Measurements from ENCODE around the gene ZMYM4.

ZMYM4 gene

DNA sequence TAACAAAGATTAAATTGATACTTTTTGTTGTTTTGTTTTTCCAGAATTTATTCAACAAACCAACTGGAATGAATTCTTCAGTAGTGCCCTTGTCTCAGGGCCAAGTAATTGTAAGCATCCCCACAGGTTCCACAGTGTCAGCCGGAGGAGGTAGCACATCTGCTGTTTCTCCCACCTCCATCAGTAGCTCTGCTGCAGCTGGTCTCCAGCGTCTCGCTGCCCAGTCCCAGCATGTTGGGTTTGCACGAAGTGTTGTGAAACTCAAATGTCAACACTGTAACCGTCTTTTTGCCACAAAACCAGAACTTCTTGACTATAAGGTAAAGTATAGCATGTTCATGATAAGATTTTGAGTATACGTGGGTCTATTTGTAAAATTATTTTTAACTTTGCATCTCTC, 118.5 kb downstream of the ZMYM4 start:
- H3K4me3 ChIP-seq (ENCODE audit: low read depth, low read length): no peak overlapping the region
- TF ChIP-seq POLR2A (IDR thresholded peaks at IDR 0.05; ENCODE audit: extremely low read depth, insufficient read length) (no peak), MYC (IDR thresholded peaks at IDR 0.05; ENCODE audit: low read depth, low read length) (no peak)
- TF ChIP-seq, protein P1, sequence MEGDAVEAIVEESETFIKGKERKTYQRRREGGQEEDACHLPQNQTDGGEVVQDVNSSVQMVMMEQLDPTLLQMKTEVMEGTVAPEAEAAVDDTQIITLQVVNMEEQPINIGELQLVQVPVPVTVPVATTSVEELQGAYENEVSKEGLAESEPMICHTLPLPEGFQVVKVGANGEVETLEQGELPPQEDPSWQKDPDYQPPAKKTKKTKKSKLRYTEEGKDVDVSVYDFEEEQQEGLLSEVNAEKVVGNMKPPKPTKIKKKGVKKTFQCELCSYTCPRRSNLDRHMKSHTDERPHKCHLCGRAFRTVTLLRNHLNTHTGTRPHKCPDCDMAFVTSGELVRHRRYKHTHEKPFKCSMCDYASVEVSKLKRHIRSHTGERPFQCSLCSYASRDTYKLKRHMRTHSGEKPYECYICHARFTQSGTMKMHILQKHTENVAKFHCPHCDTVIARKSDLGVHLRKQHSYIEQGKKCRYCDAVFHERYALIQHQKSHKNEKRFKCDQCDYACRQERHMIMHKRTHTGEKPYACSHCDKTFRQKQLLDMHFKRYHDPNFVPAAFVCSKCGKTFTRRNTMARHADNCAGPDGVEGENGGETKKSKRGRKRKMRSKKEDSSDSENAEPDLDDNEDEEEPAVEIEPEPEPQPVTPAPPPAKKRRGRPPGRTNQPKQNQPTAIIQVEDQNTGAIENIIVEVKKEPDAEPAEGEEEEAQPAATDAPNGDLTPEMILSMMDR (IDR thresholded peaks at IDR 0.05; ENCODE audit: low read depth, low read length): no peak
- peak; percentile 70 for DNase-seq (ENCODE audit: low read depth)

DNA sequence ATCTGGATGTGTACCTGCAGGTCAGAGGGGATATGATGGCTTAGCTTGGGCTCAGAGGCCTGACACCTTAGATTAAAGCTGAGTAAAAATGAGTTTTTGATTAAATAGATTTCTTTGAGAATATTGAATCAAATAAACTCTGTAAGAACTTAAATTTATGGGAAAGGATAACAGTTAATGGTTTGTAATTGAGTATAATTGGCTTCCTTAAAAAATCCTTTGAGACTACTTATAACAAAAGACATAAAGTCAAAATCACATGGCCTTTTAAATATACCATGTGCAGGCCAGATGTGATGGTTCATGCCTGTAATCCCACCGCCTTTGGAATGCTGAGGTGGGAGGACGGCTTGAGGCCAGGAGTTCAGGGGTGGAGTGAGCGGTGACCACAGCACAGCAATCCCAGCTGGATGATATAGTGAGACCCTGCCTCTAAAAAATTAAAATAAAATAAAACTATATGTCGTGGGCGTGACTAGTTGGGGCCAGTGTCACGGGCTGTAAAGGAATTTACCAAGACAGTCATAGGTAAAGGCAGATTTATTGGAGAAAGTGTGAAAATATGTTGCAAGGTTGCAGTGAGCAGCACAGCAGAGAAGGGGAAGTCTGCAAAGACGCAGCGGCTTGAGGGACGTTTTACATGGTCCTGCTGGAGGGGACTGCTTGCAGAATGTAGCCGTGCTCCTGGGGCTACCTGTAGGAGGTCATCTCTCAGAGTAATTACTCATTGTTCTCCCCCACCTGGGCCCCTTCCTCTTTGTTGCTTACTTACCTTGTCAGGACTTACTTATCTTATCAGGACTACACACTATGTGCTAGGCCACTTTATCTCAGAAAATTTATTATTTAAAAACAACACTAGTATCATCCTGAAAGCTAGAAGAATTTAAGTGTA, 122.3 kb downstream of the ZMYM4 start:
- peak; percentile 16 for DNase-seq (ENCODE audit: low read depth)
- TF ChIP-seq POLR2A (IDR thresholded peaks at IDR 0.05; ENCODE audit: extremely low read depth, insufficient read length): no peak
- TF ChIP-seq, protein P2, sequence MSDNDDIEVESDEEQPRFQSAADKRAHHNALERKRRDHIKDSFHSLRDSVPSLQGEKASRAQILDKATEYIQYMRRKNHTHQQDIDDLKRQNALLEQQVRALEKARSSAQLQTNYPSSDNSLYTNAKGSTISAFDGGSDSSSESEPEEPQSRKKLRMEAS (IDR thresholded peaks at IDR 0.05; ENCODE audit: low read depth, low read length): no peak
- TF ChIP-seq, protein P1 (IDR thresholded peaks at IDR 0.05; ENCODE audit: low read depth, low read length): no peak
- TF ChIP-seq MYC (IDR thresholded peaks at IDR 0.05; ENCODE audit: low read depth, low read length): no peak
- H3K4me3 ChIP-seq (ENCODE audit: low read depth, low read length): no peak overlapping the region

DNA sequence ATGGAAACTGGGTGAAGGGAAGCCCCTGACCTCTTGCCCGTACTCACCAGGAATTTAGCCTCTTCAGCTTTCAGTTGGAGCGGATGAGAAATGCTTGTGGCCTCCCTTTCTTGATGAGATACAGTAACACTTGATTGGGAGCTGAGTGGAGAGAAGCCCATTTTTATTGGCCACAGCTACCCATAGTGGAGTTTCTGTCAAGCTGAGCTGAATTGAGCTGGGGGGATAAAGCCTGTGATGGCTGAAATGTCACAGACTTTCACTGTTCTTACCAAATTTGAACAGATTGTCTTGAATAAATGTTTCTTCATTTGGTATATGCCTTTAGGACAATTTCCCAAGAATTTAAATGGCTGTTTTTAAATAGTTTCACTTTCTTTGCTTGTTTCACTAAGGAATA, 125.9 kb downstream of the ZMYM4 start:
- TF ChIP-seq, protein P1 (IDR thresholded peaks at IDR 0.05; ENCODE audit: low read depth, low read length): no peak
- TF ChIP-seq, protein P2 (IDR thresholded peaks at IDR 0.05; ENCODE audit: low read depth, low read length): no peak
- TF ChIP-seq MYC (IDR thresholded peaks at IDR 0.05; ENCODE audit: low read depth, low read length) (no peak), POLR2A (IDR thresholded peaks at IDR 0.05; ENCODE audit: extremely low read depth, insufficient read length) (no peak)
- no peak for DNase-seq (ENCODE audit: low read depth)

DNA sequence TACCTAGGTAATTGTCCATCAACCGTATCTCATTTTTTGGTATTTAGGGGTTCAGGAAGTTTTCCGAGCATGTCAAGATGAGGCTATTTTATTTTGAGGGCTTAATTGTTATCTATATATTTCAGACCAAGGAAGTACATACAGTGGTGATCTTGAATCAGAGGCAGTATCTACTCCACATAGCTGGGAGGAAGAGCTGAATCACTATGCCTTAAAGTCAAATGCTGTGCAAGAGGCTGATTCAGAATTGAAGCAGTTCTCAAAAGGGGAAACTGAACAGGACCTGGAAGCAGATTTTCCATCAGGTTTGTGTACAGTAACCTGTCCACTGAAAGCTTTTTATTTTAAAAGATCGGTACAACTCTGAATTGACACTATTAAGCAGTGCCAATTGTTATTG, 130.2 kb downstream of the ZMYM4 start:
- DNase-seq (ENCODE audit: low read depth): no peak
- H3K4me3 ChIP-seq (ENCODE audit: low read depth, low read length): no peak overlapping the region
- TF ChIP-seq MYC (IDR thresholded peaks at IDR 0.05; ENCODE audit: low read depth, low read length) (no peak), POLR2A (IDR thresholded peaks at IDR 0.05; ENCODE audit: extremely low read depth, insufficient read length) (no peak)
- TF ChIP-seq, protein P1 (IDR thresholded peaks at IDR 0.05; ENCODE audit: low read depth, low read length): no peak
- TF ChIP-seq, protein P2 (IDR thresholded peaks at IDR 0.05; ENCODE audit: low read depth, low read length): no peak

More for the DNA sequence above, 125.9 kb downstream of the ZMYM4 start:
- no peak overlapping the region for H3K4me3 ChIP-seq (ENCODE audit: low read depth, low read length)

DNA sequence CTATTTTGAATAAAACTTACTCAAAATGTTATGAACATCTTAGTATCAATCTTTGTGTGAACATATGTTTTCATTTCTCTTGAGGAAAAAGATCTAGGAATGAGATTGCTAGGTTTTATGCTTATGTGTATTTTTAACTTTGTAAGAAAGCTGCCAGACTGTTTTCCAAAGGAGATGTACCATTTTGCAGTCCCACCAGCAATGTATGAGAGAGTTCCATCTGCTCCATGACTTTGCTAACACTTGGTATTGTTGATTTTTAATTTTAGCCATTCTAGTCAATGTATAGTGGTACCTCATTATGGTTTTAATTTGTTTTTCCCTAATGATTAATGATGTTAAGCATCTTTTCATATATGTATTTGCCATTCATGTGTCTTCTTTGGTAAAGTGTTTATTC, 132.5 kb downstream of the ZMYM4 start:
- DNase-seq (ENCODE audit: low read depth): no peak
- TF ChIP-seq, protein P1 (IDR thresholded peaks at IDR 0.05; ENCODE audit: low read depth, low read length): no peak
- TF ChIP-seq POLR2A (IDR thresholded peaks at IDR 0.05; ENCODE audit: extremely low read depth, insufficient read length): no peak
- TF ChIP-seq, protein P2 (IDR thresholded peaks at IDR 0.05; ENCODE audit: low read depth, low read length): no peak
- no peak for TF ChIP-seq MYC (IDR thresholded peaks at IDR 0.05; ENCODE audit: low read depth, low read length)
- no peak overlapping the region for H3K4me3 ChIP-seq (ENCODE audit: low read depth, low read length)

Measured in NB4 (cell line).